Testis (tissue), 2 donors: ENCODE results near the gene TET1.

Experiments
- POLR2A ChIP-seq: fragments of 450-650 bp; IDR thresholded peaks from one replicate; pipeline ENCODE4 v1.6.1; 2017; ENCODE audit warnings: antibody characterized with exemption, mild to moderate bottlenecking, moderate library complexity
- TF ChIP-seq, protein P1 (sequence below), 3 experiments: fragments of 450-650 bp in 2 of 3; fragments of 200-600 bp in 1 of 3; sonication (generic) in 1 of 3; IDR thresholded peaks; one replicate each; pipeline ENCODE4 v1.5.1; 2016 to 2019; ENCODE audit warnings: antibody characterized with exemption in 3 of 3, mild to moderate bottlenecking in 2 of 3, moderate library complexity in 1 of 3

DNA sequence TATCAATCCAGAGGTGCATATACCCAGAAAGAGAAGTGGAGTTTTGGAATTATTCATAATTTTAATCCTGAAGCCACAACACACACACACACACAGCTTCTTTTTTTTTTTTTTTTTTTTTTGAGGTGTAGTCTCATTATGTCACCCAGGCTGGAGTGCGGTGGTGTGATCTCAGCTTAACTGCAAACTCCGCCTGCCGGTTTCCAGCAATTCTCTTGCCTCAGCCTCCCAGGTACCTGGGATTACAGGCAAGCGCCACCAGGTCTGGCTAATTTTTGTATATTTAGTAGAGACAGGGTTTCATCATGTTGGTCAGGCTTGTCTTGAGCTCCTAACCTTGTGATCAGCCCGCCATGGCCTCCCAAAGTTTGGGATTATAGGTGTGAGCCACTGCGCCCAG is 35.4 kb downstream of the TET1 start:
- TF ChIP-seq, protein P1, sequence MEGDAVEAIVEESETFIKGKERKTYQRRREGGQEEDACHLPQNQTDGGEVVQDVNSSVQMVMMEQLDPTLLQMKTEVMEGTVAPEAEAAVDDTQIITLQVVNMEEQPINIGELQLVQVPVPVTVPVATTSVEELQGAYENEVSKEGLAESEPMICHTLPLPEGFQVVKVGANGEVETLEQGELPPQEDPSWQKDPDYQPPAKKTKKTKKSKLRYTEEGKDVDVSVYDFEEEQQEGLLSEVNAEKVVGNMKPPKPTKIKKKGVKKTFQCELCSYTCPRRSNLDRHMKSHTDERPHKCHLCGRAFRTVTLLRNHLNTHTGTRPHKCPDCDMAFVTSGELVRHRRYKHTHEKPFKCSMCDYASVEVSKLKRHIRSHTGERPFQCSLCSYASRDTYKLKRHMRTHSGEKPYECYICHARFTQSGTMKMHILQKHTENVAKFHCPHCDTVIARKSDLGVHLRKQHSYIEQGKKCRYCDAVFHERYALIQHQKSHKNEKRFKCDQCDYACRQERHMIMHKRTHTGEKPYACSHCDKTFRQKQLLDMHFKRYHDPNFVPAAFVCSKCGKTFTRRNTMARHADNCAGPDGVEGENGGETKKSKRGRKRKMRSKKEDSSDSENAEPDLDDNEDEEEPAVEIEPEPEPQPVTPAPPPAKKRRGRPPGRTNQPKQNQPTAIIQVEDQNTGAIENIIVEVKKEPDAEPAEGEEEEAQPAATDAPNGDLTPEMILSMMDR (IDR thresholded peaks at IDR 0.05) = no peak
- TF ChIP-seq POLR2A = no peak
